Activated T-cell treated with anti-CD3 and anti-CD28 coated beads, Interleukin-2, amount 50 U/mL, for 4 hours (primary cell): ENCODE measurements around the gene PRF1. TPM values are rescaled to one million over a fixed set of nuclear protein-coding genes. Genes with fewer than 3 reads are reported as not detected.
A peak's percentile ranks its signal among the peaks of the same experiment; 100 is the strongest.
"Not testable (repeated sequence)": the region's sequence is repeated elsewhere in the genome, so short reads cannot be mapped to it uniquely, and the experiment has no call there.

Experiments used
- ATAC-seq, 2 donors: fragments of 200-7000 bp; cut with Tn5 transposase; one replicate each; pipeline ENCODE4 v1.10.0; 2021
- DNase-seq: peaks from one replicate; pipeline ENCODE4 v3.0.0-alpha.2; 2020
- H3K27me3 Mint-ChIP-seq: one replicate; pipeline ENCODE4 v1.8.0; 2021; ENCODE audit warnings: low read depth, mixed read lengths
- H3K36me3 Mint-ChIP-seq: one replicate; pipeline ENCODE4 v1.8.0; 2022; ENCODE audit warnings: mixed read lengths; ENCODE audit not compliant: insufficient read depth
- H3K4me1 Mint-ChIP-seq: one replicate; pipeline ENCODE4 v1.8.0; 2021; ENCODE audit warnings: low read depth, mixed read lengths
- H3K4me3 Mint-ChIP-seq: one replicate; pipeline ENCODE4 v1.8.0; 2021; ENCODE audit warnings: mild to moderate bottlenecking, moderate library complexity, mixed read lengths
- H3K9me3 Mint-ChIP-seq: one replicate; pipeline ENCODE4 v1.8.0; 2021; ENCODE audit warnings: mixed read lengths
- total RNA-seq, 3 donors: library from RNA; stranded (reverse); gene quantifications; one replicate each; pipeline ENCODE4 v1.2.1, GENCODE V29; 2021

PRF1 gene
- total RNA-seq, 3 donors from 2014 or later: 15.7 to 57.6 (median 36.6) TPM

DNA sequence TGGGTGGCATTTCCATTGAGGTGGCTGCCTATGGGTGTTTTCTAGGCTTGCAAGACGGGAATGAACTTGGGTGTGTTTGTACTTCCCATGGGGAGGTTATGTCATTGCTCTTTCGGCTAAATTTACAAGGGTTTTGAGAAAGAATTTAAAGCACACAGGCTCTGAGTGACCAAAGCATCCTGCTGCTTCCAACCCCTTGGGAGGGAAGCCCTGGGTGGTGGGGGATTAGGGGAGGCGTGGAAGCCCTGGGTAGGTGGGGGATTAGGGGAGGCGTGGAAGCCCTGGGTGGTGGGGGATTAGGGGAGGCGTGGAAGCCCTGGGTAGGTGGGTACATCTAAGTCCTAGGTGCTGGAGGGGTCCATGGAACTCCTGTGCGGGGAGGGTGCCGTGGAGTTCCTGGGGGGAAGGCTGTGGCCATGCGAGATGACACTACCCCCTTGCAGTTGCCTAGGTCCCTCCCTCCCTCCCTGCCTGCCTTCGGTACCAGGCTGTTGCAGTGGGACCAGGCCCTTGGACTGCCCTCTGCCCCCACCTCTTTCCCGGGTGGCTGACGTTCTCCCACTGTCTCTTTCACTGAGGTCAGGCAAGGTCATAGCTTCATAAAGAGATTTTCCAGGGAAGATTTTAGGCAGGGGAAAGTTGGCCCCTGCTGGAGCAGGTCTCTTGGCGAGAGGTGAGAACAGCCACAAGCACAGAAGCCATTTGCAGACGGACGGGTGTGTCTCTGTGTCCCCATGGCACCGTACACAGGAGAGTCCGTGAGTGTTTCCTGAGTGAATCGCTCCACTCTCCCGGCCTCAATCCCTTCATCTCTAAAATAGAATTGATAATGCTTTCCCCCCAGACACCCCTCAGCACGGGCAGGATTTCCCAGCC is 19.5 kb downstream of the PRF1 start:
- no peak for ATAC-seq
- no peaks in the 10 kb centered on the region for H3K9me3 Mint-ChIP-seq
- no peaks in the 10 kb centered on the region for H3K27me3 Mint-ChIP-seq
- H3K4me1 Mint-ChIP-seq: peaks cover 26% of the 10 kb centered on the region
- no peak overlapping the region for H3K4me3 Mint-ChIP-seq
- H3K36me3 Mint-ChIP-seq: no peaks in the 10 kb centered on the region
- DNase-seq: no peak

DNA sequence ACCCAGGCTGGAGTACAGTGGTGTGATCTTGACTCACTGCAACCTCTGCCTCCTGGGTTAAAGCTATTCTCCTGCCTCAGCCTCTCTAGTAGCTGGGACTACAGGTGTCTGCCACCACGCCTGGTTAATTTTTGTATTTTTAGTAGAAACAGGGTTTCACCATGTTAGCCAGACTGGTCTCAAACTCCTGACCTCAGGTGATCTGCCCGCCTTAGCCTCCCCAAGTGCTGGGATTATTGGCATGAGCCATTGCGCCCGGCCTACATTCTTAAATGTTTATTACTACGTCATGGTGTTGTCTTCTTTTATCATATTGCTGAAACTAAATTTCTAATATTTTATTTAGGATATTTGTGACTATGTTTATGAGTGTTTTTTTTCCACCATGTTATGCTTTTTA is 21.4 kb downstream of the PRF1 start:
- DNase-seq, H3K4me3 Mint-ChIP-seq, H3K9me3 Mint-ChIP-seq, ATAC-seq, H3K27me3 Mint-ChIP-seq, H3K36me3 Mint-ChIP-seq: not testable (repeated sequence)
- peaks cover 41% of the 10 kb centered on the region for H3K4me1 Mint-ChIP-seq

DNA sequence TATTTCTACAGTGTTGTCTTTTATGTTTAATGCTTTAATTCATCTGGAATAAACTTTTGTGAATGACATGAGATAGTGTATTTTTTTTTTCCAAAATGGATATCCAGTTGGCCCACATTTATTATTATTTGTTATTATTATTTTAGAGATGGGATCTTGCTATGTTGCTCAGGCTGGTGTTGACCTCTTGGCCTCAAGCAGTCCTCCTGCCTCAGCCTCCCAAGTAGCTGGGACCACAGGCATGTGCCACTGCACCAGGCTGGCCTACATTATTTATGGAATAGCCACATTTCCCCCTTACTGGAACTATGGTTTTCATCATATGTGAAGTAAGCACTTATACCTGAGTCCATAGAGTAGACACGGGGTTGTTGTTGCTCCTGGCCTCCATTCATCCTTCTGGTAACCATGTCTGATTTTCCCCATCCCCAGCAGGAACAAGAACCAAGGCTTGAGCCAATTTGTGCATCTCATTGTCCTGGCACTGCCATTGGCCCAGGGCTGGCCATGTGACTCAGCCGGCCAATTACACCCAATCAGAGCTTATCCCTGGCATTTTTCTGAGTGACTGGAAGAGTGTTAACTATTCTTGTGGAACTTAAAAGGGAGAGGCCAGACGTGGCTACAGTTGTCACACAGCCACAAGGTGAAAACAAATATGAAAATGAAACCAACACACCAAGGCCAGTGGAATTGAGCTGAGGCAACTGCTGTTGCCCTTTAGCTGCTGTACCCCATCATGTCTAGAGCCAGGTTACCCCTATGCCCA is 23.1 kb downstream of the PRF1 start:
- Mint-ChIP-seq H3K27me3 (no peaks in the 10 kb centered on the region), H3K36me3 (no peaks in the 10 kb centered on the region), H3K4me3 (peak overlapping the region; percentile 15), H3K4me1 (peaks cover 48% of the 10 kb centered on the region), H3K9me3 (no peaks in the 10 kb centered on the region)
- ATAC-seq: no peak
- DNase-seq: no peak

DNA sequence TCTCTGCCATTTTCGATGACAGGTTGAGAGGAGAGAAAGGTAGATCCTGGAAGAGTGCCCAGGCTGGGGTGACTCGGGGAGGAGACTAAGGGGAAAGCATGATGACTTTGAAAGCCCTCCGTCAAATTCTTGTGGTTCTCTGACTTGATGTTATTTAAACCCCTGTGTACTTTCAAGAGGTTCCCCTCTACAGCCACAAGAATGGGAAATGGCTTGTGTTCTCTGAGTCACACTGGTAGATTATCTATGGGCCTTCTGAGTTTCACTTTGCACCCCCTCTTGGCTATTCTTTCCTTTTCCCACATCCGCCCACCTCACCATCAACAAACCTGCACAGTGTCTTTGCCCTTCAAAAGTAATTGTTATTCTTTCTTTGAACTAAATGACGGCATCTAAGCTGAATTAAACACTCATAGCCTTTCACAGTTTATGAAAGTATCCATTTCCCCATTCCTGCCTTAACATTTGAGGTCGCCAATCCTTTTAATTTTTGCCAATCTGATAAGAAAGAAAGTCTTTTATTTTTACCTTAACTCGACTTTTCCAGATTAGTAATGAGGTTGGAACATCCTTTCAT is 24.1 kb downstream of the PRF1 start:
- ATAC-seq: peak; percentile 89 to 92
- H3K27me3 Mint-ChIP-seq: no peaks in the 10 kb centered on the region
- peak overlapping the region; percentile 56 for H3K4me3 Mint-ChIP-seq
- H3K9me3 Mint-ChIP-seq: no peaks in the 10 kb centered on the region
- H3K4me1 Mint-ChIP-seq: peaks cover 48% of the 10 kb centered on the region
- no peaks in the 10 kb centered on the region for H3K36me3 Mint-ChIP-seq
- DNase-seq: peak; percentile 47

DNA sequence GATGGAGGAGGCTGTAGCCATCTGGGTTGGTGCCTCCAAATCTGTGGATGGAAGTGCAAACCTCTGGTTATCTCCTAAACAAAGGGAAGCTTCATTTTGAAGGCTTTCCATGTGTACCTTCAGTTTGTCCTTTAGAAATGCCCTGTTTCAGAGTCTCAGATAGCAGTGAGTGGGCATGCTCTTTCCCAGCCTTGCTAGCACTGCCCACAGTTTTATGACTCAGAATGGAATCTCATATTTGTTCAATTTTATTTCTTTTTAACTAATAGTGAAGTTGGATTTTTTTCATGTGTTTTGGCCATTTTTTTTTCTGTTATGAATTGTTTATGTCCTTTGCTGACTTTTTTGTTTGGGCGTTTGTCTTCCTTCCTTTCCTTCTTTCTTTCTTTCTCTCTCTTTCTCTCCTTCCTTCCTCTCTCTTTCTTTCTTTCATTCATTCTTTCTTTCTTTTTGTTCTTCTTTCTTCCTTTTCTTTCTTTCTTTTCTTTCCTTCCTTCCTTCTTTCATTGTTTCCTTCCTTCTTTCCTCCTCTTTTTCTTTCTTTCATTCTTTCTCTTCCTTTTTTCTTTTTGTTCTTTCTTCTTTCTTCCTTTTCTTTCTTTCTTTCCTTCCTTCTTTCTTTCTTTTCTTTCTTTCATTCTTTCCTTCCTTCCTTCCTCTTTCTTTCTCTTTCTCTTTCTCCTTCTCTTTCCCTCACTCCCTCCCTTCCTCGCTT is 25.6 kb downstream of the PRF1 start:
- H3K27me3 Mint-ChIP-seq: no peaks in the 10 kb centered on the region
- no peaks in the 10 kb centered on the region for H3K9me3 Mint-ChIP-seq
- peaks cover 48% of the 10 kb centered on the region for H3K4me1 Mint-ChIP-seq
- no peaks in the 10 kb centered on the region for H3K36me3 Mint-ChIP-seq
- ATAC-seq (no peak), DNase-seq (no peak)
- no peak overlapping the region for H3K4me3 Mint-ChIP-seq

DNA sequence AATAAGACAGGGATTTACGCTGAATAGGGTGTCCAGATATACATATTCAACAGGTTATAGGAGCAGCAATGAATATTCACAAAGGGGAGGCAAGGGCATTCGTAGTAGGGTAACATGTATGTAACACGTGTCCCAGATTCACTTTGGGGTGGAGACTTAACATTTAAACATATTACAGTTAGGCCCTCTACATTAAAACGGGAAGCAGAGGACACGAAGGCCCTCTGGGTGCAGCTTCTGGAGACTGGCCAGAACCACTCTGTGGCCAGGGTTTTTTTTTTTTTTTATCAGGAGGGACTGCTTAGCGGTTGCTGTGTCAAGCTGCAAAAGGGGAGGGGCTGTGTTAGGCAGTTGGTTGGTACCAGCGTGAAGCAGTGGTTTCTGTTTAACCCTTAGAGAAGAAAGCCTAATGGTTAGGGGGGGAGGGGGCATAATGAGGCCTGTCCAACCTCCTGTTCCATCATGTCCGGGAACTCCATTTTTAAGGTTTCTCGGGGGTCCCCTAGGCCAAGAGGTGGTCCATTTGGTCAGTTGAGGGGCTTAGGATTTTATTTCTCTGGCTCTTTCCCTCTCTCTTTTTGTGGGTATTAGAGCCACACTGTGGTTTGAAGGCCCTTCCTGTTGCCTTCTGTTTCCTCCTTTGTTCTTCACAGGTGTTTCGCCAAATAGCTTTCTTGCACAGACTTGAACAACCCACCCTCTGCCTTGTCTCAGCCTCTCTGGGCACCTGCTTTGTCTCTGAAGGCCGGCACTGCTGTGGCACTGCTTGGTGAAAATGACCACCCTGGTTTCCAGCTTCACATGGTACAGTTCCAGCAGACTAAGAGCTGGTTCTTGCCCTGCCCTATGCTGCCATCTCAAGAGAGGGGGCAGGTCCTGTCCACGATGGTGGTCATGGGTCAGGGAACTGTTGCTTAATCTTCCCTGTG is 26.4 kb downstream of the PRF1 start:
- Mint-ChIP-seq H3K9me3 (no peaks in the 10 kb centered on the region), H3K4me3 (no peak overlapping the region), H3K4me1 (peaks cover 48% of the 10 kb centered on the region), H3K27me3 (no peaks in the 10 kb centered on the region), H3K36me3 (no peaks in the 10 kb centered on the region)
- DNase-seq: no peak
- no peak for ATAC-seq

DNA sequence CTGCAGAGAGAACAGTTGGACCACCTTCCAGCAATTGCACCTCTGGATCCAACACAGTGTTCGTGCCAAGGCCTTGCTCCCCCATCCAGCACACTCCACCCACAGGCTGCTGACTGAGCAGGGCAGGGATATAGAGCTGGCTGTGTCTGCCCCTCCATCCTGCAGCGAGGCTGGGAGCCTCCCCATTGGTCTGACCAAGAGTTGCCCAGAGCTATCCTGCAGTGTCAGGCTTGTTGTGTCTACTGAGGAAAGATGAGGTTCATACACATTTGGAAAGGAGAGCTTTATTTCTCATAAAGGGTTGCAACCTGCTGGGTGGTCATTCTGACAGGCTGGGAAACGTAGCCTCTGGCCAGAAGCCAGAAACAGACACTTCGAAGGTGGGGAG is 27.1 kb downstream of the PRF1 start:
- ATAC-seq (no peak), DNase-seq (no peak)
- H3K4me1 Mint-ChIP-seq: peaks cover 48% of the 10 kb centered on the region
- no peaks in the 10 kb centered on the region for H3K27me3 Mint-ChIP-seq
- no peak overlapping the region for H3K4me3 Mint-ChIP-seq
- H3K36me3 Mint-ChIP-seq: no peaks in the 10 kb centered on the region
- no peaks in the 10 kb centered on the region for H3K9me3 Mint-ChIP-seq

DNA sequence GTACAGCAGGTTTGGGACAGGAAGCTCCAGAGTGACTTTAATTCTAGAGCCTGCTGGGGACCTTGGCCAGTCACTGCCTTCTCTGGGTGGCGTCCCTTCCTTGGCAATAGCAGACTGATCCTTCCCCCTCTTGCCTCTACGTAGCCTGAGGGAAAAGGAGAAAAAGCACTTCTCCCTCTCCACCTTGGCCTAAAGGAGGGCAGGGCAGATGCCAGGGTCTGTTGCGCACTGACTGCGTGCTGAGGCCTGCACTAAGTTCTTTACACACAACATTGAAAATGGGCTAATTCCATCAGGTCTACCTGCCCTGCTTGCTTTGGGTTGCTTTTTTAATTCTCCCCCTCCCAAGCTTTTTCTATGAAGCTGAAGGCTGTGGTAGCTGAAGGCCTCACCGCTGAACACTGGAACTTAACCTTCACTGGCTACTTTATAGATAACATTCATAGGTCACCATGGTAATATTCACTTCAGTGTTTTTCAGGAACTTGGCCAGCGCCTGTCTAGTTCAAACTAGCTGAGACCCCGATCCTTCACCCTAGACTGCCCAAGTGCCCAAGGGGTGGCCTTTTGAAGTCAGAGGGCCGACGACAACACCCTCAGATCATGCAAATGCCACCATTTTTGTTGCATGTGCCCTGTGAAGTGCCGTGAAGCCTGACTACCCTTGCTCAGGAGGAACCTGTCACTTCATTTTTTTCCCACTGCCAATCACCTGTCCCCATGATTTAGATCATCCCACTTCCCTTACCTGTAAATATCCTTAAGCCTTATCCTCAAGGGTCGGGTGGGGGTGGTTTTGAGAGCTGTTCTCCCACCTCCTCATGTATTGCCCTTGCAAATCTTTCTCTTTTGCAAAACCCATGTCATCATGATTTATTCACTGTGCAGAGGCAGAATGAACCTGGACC is 28.7 kb downstream of the PRF1 start:
- no peaks in the 10 kb centered on the region for H3K27me3 Mint-ChIP-seq
- no peaks in the 10 kb centered on the region for H3K36me3 Mint-ChIP-seq
- DNase-seq (no peak), ATAC-seq (no peak)
- no peak overlapping the region for H3K4me3 Mint-ChIP-seq
- H3K9me3 Mint-ChIP-seq: no peaks in the 10 kb centered on the region
- H3K4me1 Mint-ChIP-seq: peaks cover 36% of the 10 kb centered on the region

DNA sequence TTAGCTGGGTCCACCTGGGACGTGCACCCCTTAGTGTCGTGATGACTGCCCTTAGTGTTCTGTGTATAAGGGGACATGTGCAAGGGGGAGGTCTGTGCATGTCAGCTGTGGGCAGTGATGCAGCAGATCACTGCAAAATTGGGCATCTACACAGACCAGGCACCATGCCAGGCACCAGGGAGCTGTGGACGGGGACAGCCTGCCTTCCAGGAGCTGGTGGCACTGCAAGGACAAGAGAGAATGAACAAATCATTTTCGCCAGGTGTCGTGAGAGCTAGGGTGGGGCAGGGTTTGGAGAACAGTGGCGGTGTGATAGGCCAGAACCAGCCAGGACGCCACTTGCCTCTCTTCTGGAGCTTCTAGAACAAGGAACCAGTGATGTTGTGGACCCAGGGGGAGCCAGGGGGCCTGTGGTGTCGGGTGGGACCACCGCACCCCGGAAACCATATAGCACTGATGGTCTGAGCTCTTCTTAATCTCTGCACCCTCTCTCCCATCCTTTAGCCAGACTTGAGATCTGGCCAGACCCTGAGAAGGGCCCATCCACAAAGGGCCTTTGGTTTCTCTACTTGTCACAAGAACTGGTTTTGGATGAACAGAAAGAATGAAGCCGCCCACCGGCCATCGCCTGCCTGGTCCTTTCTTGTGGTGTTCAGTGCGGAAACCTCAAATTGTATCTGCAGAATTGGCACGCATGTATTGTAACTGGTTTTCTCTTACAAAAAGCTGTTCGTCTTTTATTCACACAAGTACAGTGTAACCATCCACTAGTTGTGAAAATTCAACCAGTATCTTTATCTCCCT is 30.7 kb downstream of the PRF1 start:
- H3K27me3 Mint-ChIP-seq: no peaks in the 10 kb centered on the region
- H3K9me3 Mint-ChIP-seq: no peaks in the 10 kb centered on the region
- DNase-seq (no peak), ATAC-seq (no peak)
- H3K4me3 Mint-ChIP-seq: no peak overlapping the region
- H3K4me1 Mint-ChIP-seq: peaks cover 16% of the 10 kb centered on the region
- no peaks in the 10 kb centered on the region for H3K36me3 Mint-ChIP-seq

DNA sequence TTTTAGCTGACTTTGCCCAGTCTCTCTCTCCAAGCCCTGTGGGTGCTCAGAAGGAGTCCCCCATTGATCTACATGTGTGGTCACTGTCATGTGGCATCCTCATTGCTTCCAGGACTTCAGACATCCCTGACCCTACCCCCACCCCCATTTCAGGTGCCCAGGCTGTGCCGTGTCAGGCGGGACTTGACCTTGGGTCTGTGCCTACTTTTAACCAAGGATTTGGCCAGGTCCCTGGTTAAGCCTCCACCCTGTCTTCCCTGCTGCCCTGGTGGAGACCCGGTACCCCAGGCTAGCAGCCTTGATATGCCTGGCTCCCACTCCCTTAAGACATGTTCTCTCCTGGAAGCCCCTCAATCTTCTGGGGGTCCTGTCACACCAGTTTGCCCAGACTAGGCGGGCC is 31.3 kb downstream of the PRF1 start:
- Mint-ChIP-seq H3K4me3 (no peak overlapping the region), H3K27me3 (no peaks in the 10 kb centered on the region), H3K9me3 (no peaks in the 10 kb centered on the region), H3K36me3 (no peaks in the 10 kb centered on the region), H3K4me1 (peaks cover 10% of the 10 kb centered on the region)
- DNase-seq (no peak), ATAC-seq (no peak)

DNA sequence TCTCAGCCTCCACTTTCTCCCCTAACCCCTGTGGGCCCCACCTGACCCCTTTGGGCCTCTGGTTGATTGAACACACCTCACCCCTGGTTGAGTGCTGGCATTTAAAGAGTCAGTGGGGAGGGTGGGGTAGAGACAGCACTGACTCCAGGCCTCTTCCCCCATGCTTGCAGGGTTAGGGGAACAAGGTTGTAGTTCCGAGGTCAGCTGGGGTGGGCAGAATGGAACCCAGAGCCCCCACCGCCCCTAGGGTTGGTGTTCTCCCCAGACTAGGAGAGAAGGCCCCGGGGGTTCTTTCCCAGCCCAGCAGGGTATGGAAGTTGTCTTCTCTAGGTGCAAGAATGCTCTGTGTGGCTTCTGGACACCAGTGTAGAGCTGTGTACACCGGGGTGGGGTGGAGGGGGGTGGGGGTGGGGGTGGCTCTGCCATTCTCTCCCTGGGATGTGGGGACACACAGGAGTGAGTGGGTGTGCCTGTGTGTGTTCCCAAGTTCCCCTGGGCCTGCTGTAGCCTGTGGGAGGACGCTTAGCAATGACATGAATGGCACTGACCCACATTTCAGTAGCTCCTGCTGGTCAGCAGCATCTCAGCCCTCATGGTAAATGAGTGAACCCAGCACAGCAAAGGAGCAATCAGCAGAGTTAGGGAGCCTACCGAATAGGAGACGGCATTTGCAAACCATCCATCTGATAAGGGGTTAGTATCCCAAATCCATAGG is 33.6 kb downstream of the PRF1 start:
- no peaks in the 10 kb centered on the region for H3K36me3 Mint-ChIP-seq
- H3K9me3 Mint-ChIP-seq: no peaks in the 10 kb centered on the region
- no peaks in the 10 kb centered on the region for H3K27me3 Mint-ChIP-seq
- H3K4me1 Mint-ChIP-seq: peaks cover 3% of the 10 kb centered on the region
- no peak for DNase-seq
- H3K4me3 Mint-ChIP-seq: no peak overlapping the region
- no peak for ATAC-seq

DNA sequence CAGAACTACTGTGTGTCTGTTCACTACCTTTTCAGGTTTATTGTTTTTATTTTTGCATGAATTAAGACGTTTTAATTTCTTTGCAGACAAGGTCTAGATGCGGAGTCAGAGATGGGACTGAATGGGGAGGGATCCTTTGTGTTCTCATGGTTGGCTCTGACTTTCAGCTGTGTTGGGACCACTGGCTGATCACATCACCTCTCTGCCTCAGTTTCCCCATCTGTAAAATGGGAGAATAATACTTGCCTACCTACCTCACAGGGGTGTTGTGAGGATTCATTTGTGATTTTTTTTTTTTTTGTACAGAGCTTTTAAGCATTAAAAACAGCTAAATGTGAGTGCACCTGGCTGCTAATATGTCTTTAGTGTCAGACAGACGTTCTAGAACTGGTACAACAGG is 34.4 kb downstream of the PRF1 start:
- Mint-ChIP-seq H3K9me3 (no peaks in the 10 kb centered on the region), H3K4me1 (peaks cover 5% of the 10 kb centered on the region), H3K4me3 (no peak overlapping the region), H3K36me3 (no peaks in the 10 kb centered on the region), H3K27me3 (no peaks in the 10 kb centered on the region)
- no peak for DNase-seq
- ATAC-seq: no peak
